Measurements from ENCODE around the gene RAB31. TPM values are rescaled to one million over a fixed set of nuclear protein-coding genes. Genes with fewer than 3 reads are reported as not detected.

RAB31 gene
- total RNA-seq, 1 donor: 47.8 TPM

DNA sequence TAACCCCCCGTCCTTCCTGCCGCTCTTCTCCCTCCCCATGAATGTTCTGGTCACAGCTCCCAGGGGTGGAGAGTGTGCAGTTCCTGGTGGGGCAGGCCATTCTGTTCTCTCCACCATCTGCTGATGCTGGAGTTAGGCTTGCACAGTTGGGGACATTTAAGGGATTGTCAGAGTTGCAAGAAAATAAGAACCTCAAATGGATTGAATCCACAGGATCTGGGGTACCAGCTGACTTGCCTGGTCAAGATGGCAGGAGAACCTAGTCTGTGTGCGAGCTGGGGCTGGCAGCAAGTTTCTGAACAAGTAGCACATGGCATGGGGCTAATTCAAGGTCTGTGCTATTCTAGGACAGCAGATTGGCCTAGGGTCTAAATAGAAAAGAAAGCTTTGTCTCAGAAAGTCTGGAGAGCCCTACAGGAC lies 116.9 kb downstream of the RAB31 start:
- H3K4me3 ChIP-seq (ENCODE audit: low read length): no peak overlapping the region
- H3K9me3 ChIP-seq (ENCODE audit: low read depth, low read length): no peaks in the 10 kb centered on the region
- H3K27me3 ChIP-seq (ENCODE audit: insufficient read depth, low read length): no peaks in the 10 kb centered on the region
- H3K4me1 ChIP-seq (ENCODE audit: insufficient read depth, low read length): peaks cover 65% of the 10 kb centered on the region

- H3K9me3 ChIP-seq (ENCODE audit: low read depth, low read length): no peaks in the 10 kb centered on the region
- H3K27me3 ChIP-seq (ENCODE audit: insufficient read depth, low read length): no peaks in the 10 kb centered on the region
- no peak overlapping the region for H3K4me3 ChIP-seq (ENCODE audit: low read length)
- H3K4me1 ChIP-seq (ENCODE audit: insufficient read depth, low read length): peaks cover 70% of the 10 kb centered on the region
These were observed 117.5 kb downstream of the RAB31 start for GRCh38 chr18:9825571-9826073.

DNA sequence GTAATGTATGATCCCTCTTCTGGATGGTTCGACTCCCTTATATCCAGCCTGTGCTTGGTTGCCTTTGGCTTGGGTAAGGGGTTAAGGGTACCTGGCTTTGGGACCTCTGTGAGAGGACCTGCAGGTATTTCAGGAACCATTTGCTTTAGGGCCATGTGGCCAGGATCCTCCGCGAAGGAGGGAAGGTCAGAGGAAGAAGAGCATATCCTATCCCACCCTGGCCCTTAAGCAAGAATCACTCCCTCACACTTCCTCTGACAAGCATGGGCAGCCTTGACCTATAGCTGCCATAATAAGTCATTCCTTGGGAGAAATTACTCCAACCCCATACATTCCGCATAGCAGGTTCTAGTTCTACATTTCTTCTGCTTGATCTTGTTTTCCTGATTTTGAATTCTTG lies 118.6 kb downstream of the RAB31 start:
- Histone ChIP-seq H3K4me3 (ENCODE audit: low read length) (no peak overlapping the region), H3K9me3 (ENCODE audit: low read depth, low read length) (no peaks in the 10 kb centered on the region), H3K4me1 (ENCODE audit: insufficient read depth, low read length) (peaks cover 70% of the 10 kb centered on the region), H3K27me3 (ENCODE audit: insufficient read depth, low read length) (no peaks in the 10 kb centered on the region)

DNA sequence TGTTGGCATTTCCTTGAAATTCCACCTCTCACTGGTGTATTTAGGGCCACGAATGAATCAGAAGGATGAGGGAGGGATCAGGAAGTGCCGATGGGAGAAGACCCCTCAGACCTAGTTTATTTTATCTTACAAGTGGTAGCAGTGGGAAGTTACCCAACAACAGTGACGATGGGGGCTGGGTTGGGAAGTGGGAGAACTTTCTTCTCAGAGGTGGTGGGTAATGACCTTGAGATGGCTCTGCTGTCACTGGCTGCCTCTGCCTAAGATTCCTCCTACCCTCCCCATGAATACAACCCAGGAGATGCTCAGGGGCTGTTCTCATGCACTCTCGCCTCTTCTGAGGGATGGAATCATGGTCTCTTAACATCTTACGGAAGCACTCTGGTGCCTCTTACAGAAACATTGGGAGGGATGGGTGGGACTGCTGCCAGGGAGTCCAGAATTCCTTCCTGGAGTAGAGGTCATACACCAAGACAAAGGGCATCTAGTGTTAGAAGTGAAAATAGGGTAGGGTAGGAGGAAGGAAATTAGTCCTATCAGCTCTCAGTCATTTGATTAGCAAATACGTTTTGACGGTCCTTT lies 119.2 kb downstream of the RAB31 start:
- H3K4me3 ChIP-seq (ENCODE audit: low read length): no peak overlapping the region
- no peaks in the 10 kb centered on the region for H3K9me3 ChIP-seq (ENCODE audit: low read depth, low read length)
- no peaks in the 10 kb centered on the region for H3K27me3 ChIP-seq (ENCODE audit: insufficient read depth, low read length)
- peaks cover 70% of the 10 kb centered on the region for H3K4me1 ChIP-seq (ENCODE audit: insufficient read depth, low read length)

DNA sequence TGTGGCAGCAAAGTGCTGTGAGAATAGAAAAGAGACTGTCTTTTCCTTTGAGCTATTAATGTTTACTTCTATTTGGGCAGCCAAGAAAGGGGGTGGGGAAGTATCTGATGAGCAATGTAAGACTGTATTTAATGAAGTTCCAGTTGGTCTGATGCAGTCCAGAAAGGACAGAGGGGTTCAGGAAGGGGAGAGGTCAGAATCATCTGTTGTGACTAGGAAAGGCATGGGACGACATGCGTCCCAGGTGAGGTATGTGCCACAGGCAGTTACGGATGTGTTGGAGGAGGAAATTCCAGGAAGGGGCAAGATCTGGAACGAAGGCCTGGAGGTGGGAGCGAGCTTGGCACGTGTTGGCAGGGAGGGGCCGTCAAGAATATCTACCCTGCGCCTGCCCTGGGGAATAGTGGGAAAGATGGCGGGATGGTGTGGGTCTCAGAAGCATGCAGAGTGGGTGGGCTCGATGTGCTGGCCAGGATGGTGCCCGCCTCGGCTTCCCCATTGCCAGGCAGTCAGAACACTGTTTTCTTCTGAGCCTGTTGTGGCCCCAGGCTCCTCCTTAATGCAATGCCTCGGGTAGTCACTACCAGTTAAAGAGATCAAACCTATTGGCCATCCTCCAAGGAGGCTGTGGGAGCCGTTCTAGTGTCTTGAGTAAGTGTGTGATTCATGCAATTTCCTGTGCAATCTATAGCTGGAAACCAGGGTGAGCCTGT lies 119.8 kb downstream of the RAB31 start:
- no peak overlapping the region for H3K4me3 ChIP-seq (ENCODE audit: low read length)
- H3K4me1 ChIP-seq (ENCODE audit: insufficient read depth, low read length): peaks cover 68% of the 10 kb centered on the region
- no peaks in the 10 kb centered on the region for H3K27me3 ChIP-seq (ENCODE audit: insufficient read depth, low read length)
- no peaks in the 10 kb centered on the region for H3K9me3 ChIP-seq (ENCODE audit: low read depth, low read length)

DNA sequence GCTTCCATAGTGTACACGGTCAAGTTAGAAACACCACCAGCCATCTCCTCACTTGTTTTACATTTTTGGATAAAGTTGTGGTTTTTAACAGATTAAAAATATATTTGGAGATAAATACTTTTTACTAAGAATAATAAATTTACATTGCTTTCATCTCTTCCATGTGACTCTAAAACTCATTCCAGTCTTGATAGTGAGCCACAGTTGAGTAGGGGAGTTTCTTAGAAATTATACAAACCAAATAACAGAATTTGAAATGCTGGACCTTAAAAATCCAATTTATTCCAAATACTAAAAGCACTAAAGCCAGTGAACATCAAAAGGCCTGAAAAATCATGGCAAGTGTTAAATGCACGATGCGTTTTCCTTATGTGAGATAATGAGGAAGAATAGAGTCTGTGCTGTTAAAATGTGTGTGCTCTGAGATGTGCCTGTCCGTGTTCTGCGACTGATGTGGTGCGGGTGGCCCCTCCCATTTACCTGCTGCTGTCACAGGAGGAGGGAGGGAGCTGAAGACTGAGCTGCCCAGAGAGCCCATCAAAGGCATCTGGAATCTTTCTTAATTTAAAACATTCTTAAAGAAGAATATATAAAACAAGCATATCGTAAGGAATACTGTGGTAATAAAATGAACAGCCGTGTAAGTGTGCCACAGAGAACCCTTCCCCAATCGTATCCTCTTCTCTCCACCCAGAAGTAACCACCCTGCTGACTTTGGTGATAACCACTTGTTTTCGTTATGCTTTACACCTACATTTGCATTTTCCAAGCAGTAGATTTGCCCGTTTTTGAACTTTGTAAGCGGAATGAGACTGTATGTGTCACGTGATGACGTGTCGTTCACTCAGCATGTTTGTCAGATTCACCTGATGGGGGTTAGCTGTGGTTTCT lies 120.7 kb downstream of the RAB31 start:
- Histone ChIP-seq H3K27me3 (ENCODE audit: insufficient read depth, low read length) (no peaks in the 10 kb centered on the region), H3K4me3 (ENCODE audit: low read length) (no peak overlapping the region), H3K4me1 (ENCODE audit: insufficient read depth, low read length) (peaks cover 61% of the 10 kb centered on the region)

GRCh38 chr18:9829397-9829712 lies 121.3 kb downstream of the RAB31 start:
- peaks cover 56% of the 10 kb centered on the region for H3K4me1 ChIP-seq (ENCODE audit: insufficient read depth, low read length)
- H3K4me3 ChIP-seq (ENCODE audit: low read length): no peak overlapping the region
- no peaks in the 10 kb centered on the region for H3K27me3 ChIP-seq (ENCODE audit: insufficient read depth, low read length)
- H3K9me3 ChIP-seq (ENCODE audit: low read depth, low read length): no peaks in the 10 kb centered on the region

More for the DNA sequence above, 120.7 kb downstream of the RAB31 start:
- no peaks in the 10 kb centered on the region for H3K9me3 ChIP-seq (ENCODE audit: low read depth, low read length)

DNA sequence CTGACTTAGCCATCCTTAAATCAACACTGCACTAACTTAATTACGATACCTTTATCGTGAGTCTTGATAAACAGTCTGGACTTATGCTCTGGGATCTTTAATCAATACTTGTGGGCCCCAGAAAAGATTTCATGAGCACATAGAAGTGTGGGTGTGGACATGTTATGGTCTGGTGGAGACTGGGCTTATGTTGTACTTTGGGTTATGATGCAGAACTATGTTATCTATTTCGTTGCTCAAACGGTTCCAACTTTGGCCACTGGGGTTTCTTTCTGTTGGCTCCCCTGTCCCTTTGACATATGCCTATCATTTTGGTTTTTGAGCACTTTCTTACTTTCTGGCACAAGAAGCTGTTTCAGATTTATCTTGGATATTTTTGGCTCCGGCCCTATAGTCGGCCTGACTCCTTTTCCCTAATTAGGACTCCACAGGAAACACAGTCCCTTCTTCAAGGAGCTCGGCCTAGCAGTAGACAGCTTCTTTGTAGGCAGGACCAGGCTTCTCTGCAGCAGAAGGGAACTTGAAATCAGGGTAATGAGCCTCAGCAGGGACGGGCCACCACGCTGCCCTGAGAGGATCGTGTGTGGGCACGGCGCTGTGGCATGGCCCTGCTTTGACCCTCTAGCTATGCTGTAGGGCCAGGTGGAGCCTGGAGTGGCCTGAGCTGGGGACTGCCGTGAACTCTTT lies 123.1 kb downstream of the RAB31 start:
- Histone ChIP-seq H3K27me3 (ENCODE audit: insufficient read depth, low read length) (no peaks in the 10 kb centered on the region), H3K9me3 (ENCODE audit: low read depth, low read length) (no peaks in the 10 kb centered on the region), H3K4me1 (ENCODE audit: insufficient read depth, low read length) (peaks cover 38% of the 10 kb centered on the region), H3K4me3 (ENCODE audit: low read length) (no peak overlapping the region)

DNA sequence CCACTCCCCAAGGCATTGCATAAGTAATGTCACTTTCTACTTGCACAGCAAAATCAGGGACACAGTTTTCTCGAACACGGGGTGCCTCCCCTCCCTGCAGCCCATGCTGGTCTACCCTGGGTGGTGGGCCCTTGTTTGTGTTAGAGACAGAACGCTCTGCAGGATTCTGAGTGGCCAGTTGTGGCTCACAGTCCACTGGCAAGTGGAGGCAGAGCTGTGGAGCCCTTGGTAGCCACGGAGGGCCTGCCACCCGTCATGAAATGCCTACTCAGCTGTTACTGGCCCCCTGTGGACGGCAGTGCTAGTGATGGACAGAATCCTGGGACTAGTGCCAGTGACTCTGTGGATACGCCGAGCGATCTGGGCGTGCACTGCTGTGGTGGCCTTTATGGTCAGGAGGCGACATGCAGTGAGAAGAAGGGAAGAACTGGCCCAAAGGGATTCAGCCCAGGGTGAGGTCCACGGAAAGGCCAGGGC lies 123.7 kb downstream of the RAB31 start:
- Histone ChIP-seq H3K27me3 (ENCODE audit: insufficient read depth, low read length) (no peaks in the 10 kb centered on the region), H3K4me1 (ENCODE audit: insufficient read depth, low read length) (peaks cover 32% of the 10 kb centered on the region), H3K4me3 (ENCODE audit: low read length) (no peak overlapping the region), H3K9me3 (ENCODE audit: low read depth, low read length) (no peaks in the 10 kb centered on the region)

DNA sequence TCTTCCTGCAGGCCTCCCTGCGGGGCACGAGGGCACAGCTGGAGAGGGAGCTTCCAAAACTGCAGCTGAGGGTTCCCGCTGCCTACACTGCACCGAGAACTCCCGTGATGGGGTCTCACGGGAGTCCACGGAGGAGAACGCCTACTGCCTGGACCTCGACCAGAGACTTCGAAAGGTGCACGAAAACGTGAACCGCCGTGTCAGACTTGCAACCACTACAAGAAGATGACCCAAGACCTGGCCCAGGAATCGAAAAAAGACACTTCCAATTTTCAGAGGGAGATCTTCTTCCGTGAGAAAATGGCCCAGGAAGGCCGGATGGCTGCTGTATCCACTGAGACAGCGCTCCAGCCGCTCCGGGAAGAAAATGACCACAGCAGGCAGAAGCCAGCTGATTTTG lies 124.8 kb downstream of the RAB31 start:
- Histone ChIP-seq H3K27me3 (ENCODE audit: insufficient read depth, low read length) (no peaks in the 10 kb centered on the region), H3K4me3 (ENCODE audit: low read length) (no peak overlapping the region), H3K4me1 (ENCODE audit: insufficient read depth, low read length) (peaks cover 21% of the 10 kb centered on the region), H3K9me3 (ENCODE audit: low read depth, low read length) (no peaks in the 10 kb centered on the region)

GRCh38 chr18:9834551-9834950 lies 126.5 kb downstream of the RAB31 start:
- Histone ChIP-seq H3K4me3 (ENCODE audit: low read length) (no peak overlapping the region), H3K9me3 (ENCODE audit: low read depth, low read length) (no peaks in the 10 kb centered on the region), H3K4me1 (ENCODE audit: insufficient read depth, low read length) (peaks cover 6% of the 10 kb centered on the region), H3K27me3 (ENCODE audit: insufficient read depth, low read length) (no peaks in the 10 kb centered on the region)

GRCh38 chr18:9835113-9835755 lies 127.1 kb downstream of the RAB31 start:
- no peak overlapping the region for H3K4me3 ChIP-seq (ENCODE audit: low read length)
- H3K27me3 ChIP-seq (ENCODE audit: insufficient read depth, low read length): no peaks in the 10 kb centered on the region

GRCh38 chr18:9835825-9836224 lies 127.7 kb downstream of the RAB31 start:
- no peaks in the 10 kb centered on the region for H3K9me3 ChIP-seq (ENCODE audit: low read depth, low read length)
- no peak overlapping the region for H3K4me3 ChIP-seq (ENCODE audit: low read length)
- no peaks in the 10 kb centered on the region for H3K27me3 ChIP-seq (ENCODE audit: insufficient read depth, low read length)
- H3K4me1 ChIP-seq (ENCODE audit: insufficient read depth, low read length): no peaks in the 10 kb centered on the region

More at GRCh38 chr18:9835113-9835755, 127.1 kb downstream of the RAB31 start:
- peaks cover 2% of the 10 kb centered on the region for H3K4me1 ChIP-seq (ENCODE audit: insufficient read depth, low read length)
- no peaks in the 10 kb centered on the region for H3K9me3 ChIP-seq (ENCODE audit: low read depth, low read length)

DNA sequence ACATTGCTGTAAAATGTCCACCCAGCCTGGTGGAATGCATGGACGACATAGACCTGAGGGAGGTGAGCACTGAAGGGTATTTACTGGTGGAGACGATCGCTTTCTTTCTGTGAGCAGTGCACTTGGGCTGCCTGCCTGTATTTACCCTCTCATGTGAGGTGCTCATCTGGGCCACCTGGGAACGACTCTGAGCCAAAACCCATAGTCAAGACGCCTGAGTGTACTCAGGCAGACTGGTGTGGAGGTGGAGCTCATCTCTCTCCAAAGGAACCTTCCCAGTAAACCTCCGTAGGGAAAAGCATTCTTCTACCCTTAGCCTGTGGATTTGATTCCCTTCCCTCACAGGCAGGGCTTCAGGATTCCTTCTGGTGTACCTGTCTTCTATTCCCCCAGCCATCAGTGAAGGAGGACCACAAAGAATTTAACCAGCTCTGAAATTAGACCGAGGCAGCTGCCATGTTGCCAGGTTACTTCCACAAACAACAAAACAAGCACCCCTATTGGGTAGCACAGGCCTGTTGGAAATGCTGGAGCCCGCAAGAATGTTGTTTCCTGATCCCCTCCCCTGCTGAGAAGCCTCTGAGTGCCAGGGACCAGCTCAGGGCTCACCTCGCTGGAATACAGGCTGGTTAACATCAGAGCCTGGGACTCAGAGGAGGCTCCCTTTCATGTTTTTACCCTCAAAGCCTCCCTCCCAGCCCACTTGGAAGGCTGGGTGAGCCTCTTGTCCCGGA lies 130.2 kb downstream of the RAB31 start:
- no peaks in the 10 kb centered on the region for H3K27me3 ChIP-seq (ENCODE audit: insufficient read depth, low read length)
- no peaks in the 10 kb centered on the region for H3K9me3 ChIP-seq (ENCODE audit: low read depth, low read length)
- H3K4me3 ChIP-seq (ENCODE audit: low read length): no peak overlapping the region
- no peaks in the 10 kb centered on the region for H3K4me1 ChIP-seq (ENCODE audit: insufficient read depth, low read length)
